ENCODE data around the gene PTPN9. TPM values are rescaled to one million over a fixed set of nuclear protein-coding genes. Genes with fewer than 3 reads are reported as not detected.

Gene PTPN9
- total RNA-seq, 1 donor from 2014 or later, result 24.9 TPM

DNA sequence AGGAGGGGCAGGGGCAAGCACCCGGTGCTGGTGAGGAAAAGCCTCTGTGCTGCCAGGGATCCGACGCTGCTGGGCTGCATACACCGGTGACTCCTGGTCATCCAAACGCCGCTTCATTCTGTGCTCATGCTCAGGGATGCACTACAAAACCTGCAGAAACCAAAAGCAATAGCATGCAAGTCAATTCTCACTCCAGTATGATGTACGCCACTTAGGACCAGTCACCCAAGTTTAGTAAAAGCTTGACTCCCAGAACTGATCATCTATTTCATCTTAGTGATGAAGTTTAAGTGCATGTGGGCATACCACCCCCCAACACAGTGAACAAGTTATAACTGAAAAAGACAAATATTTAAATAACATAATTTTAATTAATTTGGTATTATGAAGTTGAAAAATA, 148.9 kb downstream of the PTPN9 start:
- FAIRE-seq (no peak), DNase-seq (ENCODE audit: low spot score in 2 of 2) (no peak)

DNA sequence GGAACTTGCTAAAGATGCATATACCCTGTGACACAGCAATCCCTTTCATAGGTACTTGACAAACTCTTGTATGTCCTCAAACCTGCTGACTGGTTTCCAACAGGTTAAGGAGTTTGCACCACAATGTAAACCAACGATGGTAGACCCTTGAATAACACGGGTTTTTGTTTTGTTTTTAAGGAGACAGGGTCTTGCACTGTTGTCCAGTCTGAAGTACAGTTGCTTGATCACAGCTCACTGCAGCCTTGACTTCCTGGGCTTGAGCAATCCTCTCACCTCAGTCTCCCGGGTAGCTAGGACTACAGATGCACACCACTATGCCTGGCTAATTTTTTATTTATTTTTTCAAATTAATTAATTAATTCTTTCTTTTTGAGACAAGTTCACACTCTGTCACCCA, 151.0 kb downstream of the PTPN9 start:
- DNase-seq (ENCODE audit: low spot score in 2 of 2) (no peak), FAIRE-seq (no peak)

DNA sequence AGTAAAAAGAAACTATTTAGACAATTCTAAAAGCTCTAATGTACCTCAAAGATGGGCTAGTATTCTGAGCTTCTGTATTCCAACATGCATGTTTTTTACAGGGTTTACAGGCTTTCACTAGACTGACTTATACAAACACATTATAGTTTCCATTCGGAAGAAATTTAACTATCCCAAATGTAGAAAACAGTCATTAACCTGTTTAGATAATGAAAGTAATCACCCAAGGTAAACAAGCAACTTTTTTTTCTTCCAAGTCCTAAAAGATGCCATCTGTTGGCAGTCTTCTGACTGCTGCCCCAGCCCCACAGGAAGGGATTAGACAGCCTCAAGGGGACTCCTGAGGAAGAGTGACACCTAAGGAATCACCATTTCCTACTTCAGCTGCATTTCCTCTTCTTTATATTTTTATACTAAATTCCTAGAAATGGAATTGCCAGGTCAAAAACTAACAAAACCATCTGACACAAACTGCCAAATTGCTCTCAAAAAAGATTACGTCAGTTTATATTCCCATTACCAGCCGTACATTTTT, 153.1 kb downstream of the PTPN9 start:
- DNase-seq (ENCODE audit: low spot score in 2 of 2) (no peak), FAIRE-seq (no peak)

DNA sequence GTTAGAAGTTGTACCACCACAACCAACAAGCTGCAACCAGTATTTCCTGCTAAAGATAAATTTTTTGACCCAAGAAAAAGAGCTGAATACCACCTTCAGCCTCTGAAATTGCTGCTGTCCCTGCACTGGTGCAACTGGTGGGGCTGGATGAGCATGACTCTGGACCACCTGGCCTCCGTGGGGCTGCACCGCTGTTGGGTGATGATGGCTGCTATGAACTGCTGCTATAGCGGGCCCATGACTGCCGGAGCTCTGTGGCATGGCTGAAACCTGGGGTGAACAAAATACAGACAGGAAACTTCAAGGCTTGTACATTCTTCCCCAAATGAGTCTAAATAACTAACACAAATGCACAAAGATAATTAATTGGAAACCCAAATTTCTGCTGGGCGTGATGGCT, 156.6 kb downstream of the PTPN9 start:
- DNase-seq (ENCODE audit: low spot score in 2 of 2), result no peak
- no peak for FAIRE-seq

DNA sequence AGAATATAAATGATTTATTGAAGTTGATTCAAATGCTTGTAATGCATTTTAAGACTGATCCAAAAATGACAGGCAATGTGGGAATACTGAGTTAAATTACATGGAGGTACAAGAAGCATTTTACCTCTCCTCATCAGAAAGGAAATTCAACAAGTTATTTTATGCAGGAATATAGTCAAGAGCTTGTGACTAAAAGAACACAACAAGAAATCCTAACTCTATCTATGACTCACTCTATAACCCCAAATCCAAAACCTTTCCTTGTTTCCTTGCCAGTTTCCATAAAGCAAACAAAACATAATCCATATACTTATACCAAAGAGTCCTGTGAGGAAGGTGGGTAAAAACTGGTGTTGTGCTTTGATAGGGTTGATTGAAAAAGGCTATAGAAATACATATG, 158.4 kb downstream of the PTPN9 start:
- FAIRE-seq (no peak), DNase-seq (ENCODE audit: low spot score in 2 of 2) (no peak)

DNA sequence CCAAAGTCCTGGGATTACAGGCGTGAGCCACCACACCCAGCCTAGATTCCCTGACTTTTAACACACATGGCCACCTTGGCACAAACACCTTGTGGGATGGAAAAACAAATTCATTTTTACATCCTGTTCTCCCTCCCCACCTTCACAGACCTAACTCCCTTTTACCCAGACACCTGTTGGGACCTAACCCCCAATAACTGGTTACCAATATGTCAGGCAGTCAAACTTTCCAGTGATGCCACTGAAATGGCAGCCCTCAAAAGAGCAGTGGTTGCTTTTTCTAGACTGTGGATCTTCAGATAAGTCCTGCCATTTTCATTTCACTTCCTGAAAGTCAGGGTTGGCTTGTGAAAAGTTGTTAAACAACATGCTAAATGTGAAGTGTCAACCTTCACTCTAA, 162.5 kb downstream of the PTPN9 start:
- DNase-seq (ENCODE audit: low spot score in 2 of 2), result no peak
- FAIRE-seq, result no peak

Small RNAs within 50 kb of the gene (small RNA-seq; reads per million reads assigned to genes)
- gene AC105036.1 (not detected), gene AC105036.2 (not detected)

Other genes starting within 250 kb of the PTPN9 start
- gene COMMD4, start 243.3 kb downstream of the PTPN9 start, total RNA-seq, result 21.2 TPM
- gene NEIL1, start 232.3 kb downstream of the PTPN9 start, total RNA-seq, result 21.6 TPM
- gene MAN2C1, start 210.7 kb downstream of the PTPN9 start, total RNA-seq, result 58.7 TPM
- 24.9 TPM for gene SIN3A, start 127.6 kb downstream of the PTPN9 start, total RNA-seq
- gene SNUPN, start 46.4 kb upstream of the PTPN9 start, total RNA-seq, result 24.1 TPM
- 43.6 TPM for gene IMP3, start 60.9 kb upstream of the PTPN9 start, total RNA-seq
- gene SNX33, start 68.6 kb upstream of the PTPN9 start, total RNA-seq, result 1.2 TPM
- 4.5 TPM for gene CSPG4, start 133.5 kb upstream of the PTPN9 start, total RNA-seq

Measured in frontal cortex (tissue), 4 donors.